Smooth muscle cell (in vitro differentiated cells): ENCODE data around the gene C19orf67. TPM values are rescaled to one million over a fixed set of nuclear protein-coding genes. Genes with fewer than 3 reads are reported as not detected.

ENCODE experiments used
- DNase-seq: peaks from one replicate; lab custom pipeline; 2025; ENCODE audit not compliant: unreplicated experiment; lab: John Stamatoyannopoulos, UW
- H2AFZ ChIP-seq: fragments of 200-600 bp; sonication (generic); 2 replicates; pipeline ENCODE4 v1.6.0; 2016; ENCODE audit warnings: antibody characterized with exemption, low read depth, mild to moderate bottlenecking
- H3F3A ChIP-seq: fragments of 200-600 bp; sonication (generic); 2 replicates; pipeline ENCODE4 v1.6.0; 2017; ENCODE audit warnings: antibody characterized with exemption, low read depth
- H3K27ac ChIP-seq: fragments of 200-600 bp; sonication (generic); 2 replicates; pipeline ENCODE4 v1.5.1; 2016; ENCODE audit warnings: low read depth, mild to moderate bottlenecking
- H3K27me3 ChIP-seq: fragments of 200-600 bp; sonication (generic); 2 replicates; pipeline ENCODE4 v1.6.1; 2016; ENCODE audit warnings: low read depth, mild to moderate bottlenecking
- H3K36me3 ChIP-seq: fragments of 200-600 bp; sonication (generic); 2 replicates; pipeline ENCODE4 v1.5.1; 2016; ENCODE audit warnings: low read depth
- H3K4me1 ChIP-seq: fragments of 200-600 bp; sonication (generic); 2 replicates; pipeline ENCODE4 v1.5.1; 2016; ENCODE audit warnings: low read depth
- H3K4me2 ChIP-seq: fragments of 200-600 bp; sonication (generic); 2 replicates; pipeline ENCODE4 v1.6.0; 2016; ENCODE audit warnings: mild to moderate bottlenecking
- H3K4me3 ChIP-seq: fragments of 200-600 bp; sonication (generic); 2 replicates; pipeline ENCODE4 v1.5.1; 2016; ENCODE audit warnings: mild to moderate bottlenecking
- H3K79me2 ChIP-seq: fragments of 200-600 bp; sonication (generic); 2 replicates; pipeline ENCODE4 v1.6.0; 2016; ENCODE audit warnings: low read depth, mild to moderate bottlenecking
- H3K9ac ChIP-seq: fragments of 200-600 bp; sonication (generic); 2 replicates; pipeline ENCODE4 v1.6.0; 2016; ENCODE audit warnings: low read depth
- H3K9me3 ChIP-seq: fragments of 200-600 bp; sonication (generic); replicated peaks from 2 replicates; pipeline ENCODE4 v1.5.1; 2016; ENCODE audit warnings: low read depth
- H4K20me1 ChIP-seq: fragments of 200-600 bp; sonication (generic); 2 replicates; pipeline ENCODE4 v1.6.0; 2016; ENCODE audit warnings: low read depth
- WGBS: methylation state at CpG from one replicate; pipeline ENCODE4 v1.1.7; 2016; ENCODE audit warnings: low lambda C conversion rate; 5-methylcytosine and 5-hydroxymethylcytosine counted together
- polyA plus RNA-seq: library from polyadenylated mRNA; unstranded; fragments of >200 nt; fragmentation: Nextera tagmentation; extraction: Ambion mirVana; gene quantifications from 2 replicates; pipeline ENCODE4 v1.2.1, GENCODE V29; 2016
- total RNA-seq: library from RNA; depleted of rRNA; stranded (reverse); fragments of >200 nt; gene quantifications from 2 replicates; pipeline ENCODE4 v1.2.3, GENCODE V29; 2014
- TF ChIP-seq, protein P1 (sequence below): fragments of 200-600 bp; sonication (generic); IDR thresholded peaks from 2 replicates; pipeline ENCODE4 v1.5.1; 2017; ENCODE audit warnings: borderline replicate concordance, mild to moderate bottlenecking, antibody characterized with exemption; ENCODE audit not compliant: insufficient read depth, poor library complexity, severe bottlenecking

The C19orf67 gene
- total and polyA plus RNA-seq, 2 experiments from 2014 or later, result 0.49 TPM; not detected in 1

DNA sequence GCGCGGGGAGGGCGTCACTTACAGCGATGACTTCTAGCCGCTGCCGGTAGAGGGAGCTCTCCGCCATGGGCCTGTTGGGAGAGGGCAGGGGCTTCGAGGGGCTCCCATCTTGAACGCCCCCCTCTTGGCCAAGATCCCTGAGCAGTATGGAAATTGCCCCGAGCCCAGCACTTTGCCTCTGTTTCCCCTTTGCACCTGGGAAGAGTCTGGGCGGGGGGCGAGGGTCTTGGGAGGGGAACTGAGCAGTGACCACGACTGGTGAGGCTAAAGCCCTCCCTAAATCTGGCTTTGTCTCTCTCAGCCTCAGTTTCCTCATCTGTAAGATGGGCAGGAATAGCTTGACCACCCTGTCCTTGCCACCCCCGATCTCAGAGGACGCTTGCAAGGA is 26.5 kb downstream of the C19orf67 start:
- H3K36me3 ChIP-seq, result no peaks in the 10 kb centered on the region
- H3K79me2 ChIP-seq, result no peaks in the 10 kb centered on the region
- H3K9me3 ChIP-seq, result no peaks in the 10 kb centered on the region
- H3F3A ChIP-seq, result no peaks in the 10 kb centered on the region
- H4K20me1 ChIP-seq, result no peaks in the 10 kb centered on the region
- H3K9ac ChIP-seq, result no peak overlapping the region
- DNase-seq, result no peak
- H3K27ac ChIP-seq, result no peak overlapping the region
- H3K4me1 ChIP-seq, result no peaks in the 10 kb centered on the region
- no peak overlapping the region for H3K4me2 ChIP-seq
- TF ChIP-seq, protein P1, sequence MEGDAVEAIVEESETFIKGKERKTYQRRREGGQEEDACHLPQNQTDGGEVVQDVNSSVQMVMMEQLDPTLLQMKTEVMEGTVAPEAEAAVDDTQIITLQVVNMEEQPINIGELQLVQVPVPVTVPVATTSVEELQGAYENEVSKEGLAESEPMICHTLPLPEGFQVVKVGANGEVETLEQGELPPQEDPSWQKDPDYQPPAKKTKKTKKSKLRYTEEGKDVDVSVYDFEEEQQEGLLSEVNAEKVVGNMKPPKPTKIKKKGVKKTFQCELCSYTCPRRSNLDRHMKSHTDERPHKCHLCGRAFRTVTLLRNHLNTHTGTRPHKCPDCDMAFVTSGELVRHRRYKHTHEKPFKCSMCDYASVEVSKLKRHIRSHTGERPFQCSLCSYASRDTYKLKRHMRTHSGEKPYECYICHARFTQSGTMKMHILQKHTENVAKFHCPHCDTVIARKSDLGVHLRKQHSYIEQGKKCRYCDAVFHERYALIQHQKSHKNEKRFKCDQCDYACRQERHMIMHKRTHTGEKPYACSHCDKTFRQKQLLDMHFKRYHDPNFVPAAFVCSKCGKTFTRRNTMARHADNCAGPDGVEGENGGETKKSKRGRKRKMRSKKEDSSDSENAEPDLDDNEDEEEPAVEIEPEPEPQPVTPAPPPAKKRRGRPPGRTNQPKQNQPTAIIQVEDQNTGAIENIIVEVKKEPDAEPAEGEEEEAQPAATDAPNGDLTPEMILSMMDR, result peak; percentile 52
- H3K27me3 ChIP-seq, result peaks cover 9% of the 10 kb centered on the region
- no peak overlapping the region for H2AFZ ChIP-seq
- H3K4me3 ChIP-seq, result no peak overlapping the region
- 43% methylated on average over 15 of the region's 15 CpGs for WGBS

DNA sequence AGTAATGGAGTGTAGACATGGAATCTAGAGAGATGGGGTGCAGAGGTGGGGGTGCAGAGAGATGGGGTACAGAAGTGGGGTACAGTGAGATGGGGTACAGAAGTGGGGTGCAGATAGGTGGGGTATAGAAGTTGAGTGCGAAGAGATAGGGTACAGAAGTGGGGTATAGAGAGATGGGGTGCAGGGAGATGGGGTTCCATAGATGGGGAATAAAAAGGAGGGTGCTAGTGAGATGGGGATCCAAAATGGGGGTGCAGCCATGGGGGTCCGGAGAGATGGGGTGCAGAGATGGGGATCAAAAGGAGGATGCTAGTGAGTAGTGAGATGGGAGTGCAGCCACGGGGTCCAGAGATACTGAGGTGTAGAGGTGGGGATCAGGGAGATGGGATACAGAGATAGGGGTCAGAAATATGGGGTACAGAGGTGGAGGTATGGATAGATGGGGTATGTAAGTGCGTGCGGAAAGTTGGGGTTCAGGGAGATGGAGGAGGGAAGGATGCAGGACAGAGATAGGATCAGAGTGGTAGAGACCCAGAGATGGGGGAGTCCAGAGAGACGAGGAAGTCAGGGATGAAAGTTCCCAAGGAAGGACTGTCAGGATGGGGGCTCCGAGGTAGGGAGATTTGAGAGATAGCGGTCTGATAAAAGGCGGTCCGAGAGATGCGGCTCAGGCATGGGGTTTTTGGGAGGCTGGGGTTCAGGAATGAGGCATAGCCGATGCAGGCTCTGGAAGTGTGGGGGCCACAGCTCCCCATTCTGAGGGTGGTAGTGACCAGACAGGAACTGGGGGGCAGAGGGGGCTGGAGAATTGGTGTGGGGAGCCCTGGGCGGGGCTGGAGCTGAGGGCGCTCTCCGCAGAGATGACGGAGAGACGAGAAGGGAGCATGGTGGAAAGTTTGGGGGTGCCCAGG is 27.1 kb downstream of the C19orf67 start:
- Histone ChIP-seq H3F3A (no peaks in the 10 kb centered on the region), H3K4me1 (no peaks in the 10 kb centered on the region), H3K27me3 (peaks cover 9% of the 10 kb centered on the region), H3K9ac (no peak overlapping the region), H3K4me3 (peak overlapping the region; percentile 47), H3K9me3 (no peaks in the 10 kb centered on the region), H4K20me1 (no peaks in the 10 kb centered on the region), H3K27ac (no peak overlapping the region), H3K4me2 (peak overlapping the region; percentile 85), H3K36me3 (no peaks in the 10 kb centered on the region), H2AFZ (no peak overlapping the region), H3K79me2 (no peaks in the 10 kb centered on the region)
- TF ChIP-seq, protein P1, result no peak
- no peak for DNase-seq
- 50% methylated on average over 12 of the region's 17 CpGs for WGBS

DNA sequence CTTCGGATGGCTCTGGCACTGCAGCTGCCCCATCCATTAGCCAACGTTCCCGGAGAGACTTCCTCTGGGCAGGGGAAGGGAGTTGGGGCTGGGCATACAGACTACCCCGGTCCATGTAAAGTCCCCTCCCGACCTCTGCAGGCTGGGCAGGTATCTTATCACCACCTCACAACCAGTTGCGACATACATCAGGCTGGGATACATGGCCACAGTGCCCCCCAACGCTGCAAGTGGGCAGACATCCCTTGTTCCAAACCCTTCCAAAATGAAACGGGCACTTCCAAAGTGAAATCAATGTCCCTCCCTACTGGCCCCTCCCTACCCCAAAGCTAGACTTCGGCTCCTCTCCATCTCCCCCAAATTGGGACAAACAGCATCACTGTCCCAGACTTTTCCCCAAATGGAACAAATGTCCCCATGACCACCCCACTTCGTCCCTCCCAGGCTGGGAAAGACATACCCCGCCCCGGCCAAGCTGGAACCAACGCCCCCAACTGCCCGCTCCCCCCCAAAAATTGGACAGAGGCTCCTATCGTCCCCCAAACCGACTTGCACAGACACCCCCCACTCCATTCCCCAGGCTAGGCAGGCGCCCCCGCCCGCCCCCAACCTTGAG is 28.7 kb downstream of the C19orf67 start:
- Histone ChIP-seq H3K4me2 (peak overlapping the region; percentile 85), H3K9me3 (no peaks in the 10 kb centered on the region), H4K20me1 (no peaks in the 10 kb centered on the region), H2AFZ (no peak overlapping the region), H3K36me3 (no peaks in the 10 kb centered on the region), H3K27me3 (peaks cover 9% of the 10 kb centered on the region), H3K27ac (no peak overlapping the region), H3K79me2 (no peaks in the 10 kb centered on the region), H3F3A (no peaks in the 10 kb centered on the region), H3K9ac (no peak overlapping the region), H3K4me1 (no peaks in the 10 kb centered on the region), H3K4me3 (peak overlapping the region; percentile 47)
- TF ChIP-seq, protein P1, result no peak
- DNase-seq, result no peak
- 41% methylated on average over 13 of the region's 19 CpGs for WGBS
